Heart left ventricle (tissue), 13 donors: ENCODE data around the gene TEX264.

Experiments
- CTCF ChIP-seq, 12 donors: fragments of 200-600 bp; sonication (generic) in 4 of 12; IDR thresholded peaks; one replicate each; pipeline versions ENCODE4 v1.5.0 to v1.8.0; 2018 to 2022; ENCODE audit warnings: antibody characterized with exemption in 12 of 12, mild to moderate bottlenecking in 5 of 12
- POLR2A ChIP-seq, 2 donors: fragments of 450-650 bp; IDR thresholded peaks; one replicate each; pipeline ENCODE4 v1.6.1; 2017; ENCODE audit warnings: antibody characterized with exemption in 2 of 2, mild to moderate bottlenecking in 2 of 2, moderate library complexity in 2 of 2
- donor health status: ischemic (EF 13 %, LVEDD 7.1; RV severe dilation, severe dysfunction).
- donor health status: DM: no; HTN: yes; CAD: no.
- donor health status: DM: no; HTN: no; CAD: no.
- donor health status: ischemic (EF 25% LVEDD 6.9; RV normal size, moderate dysfunction).
- donor health status: ischemic (EF 25% LVEDD 5.7; RV mildly dilated, moderate dysfunction).
- donor health status: ischemic (EF 35%, LVEDD 5.7; RV mildly dilated, moderate dysfunction).
- donor health status: nonischemic (EF 11% LVEDD 7.7; RV severe dilation, severe dysfunction).
- donor health status: DM: yes; HTN: yes; CAD: no.
- donor health status: PGD.
- donor health status: ischemic (EF 29% LVEDD 5.4; RV normal size, mild dysfunction).
- donor health status: nonischemic (EF 23%, LVEDD 6.1; RV moderate dilation, normal function).

- TF ChIP-seq POLR2A (IDR thresholded peaks at IDR 0.05) (no peak), CTCF (IDR thresholded peaks at IDR 0.05) (no peak)
Measured at GRCh38 chr3:51657234-51657633, 13.8 kb upstream of the TEX264 start.
